Stomach (tissue), 4 donors: ENCODE measurements around the gene IL32.

Source experiments
- POLR2A ChIP-seq, 4 donors: fragments of 450-650 bp; IDR thresholded peaks; one replicate each; pipeline ENCODE4 v1.6.1; 2016; ENCODE audit warnings: antibody characterized with exemption in 4 of 4, control low read depth in 2 of 4, mild to moderate bottlenecking in 1 of 4, moderate library complexity in 1 of 4
- POLR2AphosphoS5 ChIP-seq, 3 donors: sonication (generic); formaldehyde crosslinking; IDR thresholded peaks; one replicate each; pipeline ENCODE4 v1.6.1; 2016; ENCODE audit warnings: antibody characterized with exemption in 3 of 3
- TF ChIP-seq, protein P1 (sequence below), 7 experiments: fragments of 450-650 bp in 4 of 7; fragments of 200-600 bp in 3 of 7; sonication (generic) in 3 of 7; IDR thresholded peaks; one replicate each; pipeline ENCODE4 v1.5.1; 2016 to 2019; ENCODE audit warnings: antibody characterized with exemption in 7 of 7, control low read depth in 2 of 7, mild to moderate bottlenecking in 1 of 7

DNA sequence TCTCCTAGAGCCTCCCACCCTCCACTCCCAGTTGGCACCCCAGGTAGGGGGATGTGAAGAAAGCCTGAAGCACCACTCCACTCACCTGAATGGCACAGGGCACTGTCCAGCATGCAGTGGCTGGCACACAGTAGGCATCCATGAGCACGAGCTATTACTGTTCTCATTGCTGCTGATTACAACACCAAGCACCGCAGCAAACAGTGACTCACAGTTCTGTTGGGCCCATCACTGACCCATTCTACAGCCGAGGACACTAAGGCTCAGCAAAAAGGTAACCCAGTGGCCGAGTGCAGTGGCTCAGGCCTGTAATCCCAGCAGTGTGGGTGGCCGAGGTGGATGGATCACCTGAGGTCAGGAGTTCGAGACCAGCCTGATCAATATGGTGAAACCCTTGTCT lies 30.9 kb downstream of the IL32 start:
- TF ChIP-seq, protein P1, sequence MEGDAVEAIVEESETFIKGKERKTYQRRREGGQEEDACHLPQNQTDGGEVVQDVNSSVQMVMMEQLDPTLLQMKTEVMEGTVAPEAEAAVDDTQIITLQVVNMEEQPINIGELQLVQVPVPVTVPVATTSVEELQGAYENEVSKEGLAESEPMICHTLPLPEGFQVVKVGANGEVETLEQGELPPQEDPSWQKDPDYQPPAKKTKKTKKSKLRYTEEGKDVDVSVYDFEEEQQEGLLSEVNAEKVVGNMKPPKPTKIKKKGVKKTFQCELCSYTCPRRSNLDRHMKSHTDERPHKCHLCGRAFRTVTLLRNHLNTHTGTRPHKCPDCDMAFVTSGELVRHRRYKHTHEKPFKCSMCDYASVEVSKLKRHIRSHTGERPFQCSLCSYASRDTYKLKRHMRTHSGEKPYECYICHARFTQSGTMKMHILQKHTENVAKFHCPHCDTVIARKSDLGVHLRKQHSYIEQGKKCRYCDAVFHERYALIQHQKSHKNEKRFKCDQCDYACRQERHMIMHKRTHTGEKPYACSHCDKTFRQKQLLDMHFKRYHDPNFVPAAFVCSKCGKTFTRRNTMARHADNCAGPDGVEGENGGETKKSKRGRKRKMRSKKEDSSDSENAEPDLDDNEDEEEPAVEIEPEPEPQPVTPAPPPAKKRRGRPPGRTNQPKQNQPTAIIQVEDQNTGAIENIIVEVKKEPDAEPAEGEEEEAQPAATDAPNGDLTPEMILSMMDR (IDR thresholded peaks at IDR 0.05) = no peak
- no peak for TF ChIP-seq POLR2AphosphoS5 (IDR thresholded peaks at IDR 0.05)
- no peak for TF ChIP-seq POLR2A (IDR thresholded peaks at IDR 0.05)
